Activated naive CD8-positive, alpha-beta T cell treated with anti-CD3 and anti-CD28 coated beads for 36 hours (primary cell): ENCODE results near the gene PARP11. TPM values are rescaled to one million over a fixed set of nuclear protein-coding genes. Genes with fewer than 3 reads are reported as not detected.
A peak's percentile ranks its signal among the peaks of the same experiment; 100 is the strongest.

Experiments
- DNase-seq: peaks from one replicate; pipeline ENCODE4 v3.0.0; 2021
- H3K27ac Mint-ChIP-seq: one replicate; pipeline ENCODE4 v1.8.0; 2022; ENCODE audit warnings: mild to moderate bottlenecking, moderate library complexity, mixed read lengths
- H3K27me3 Mint-ChIP-seq: one replicate; pipeline ENCODE4 v1.8.0; 2022; ENCODE audit warnings: mild to moderate bottlenecking, mixed read lengths
- H3K36me3 Mint-ChIP-seq: one replicate; pipeline ENCODE4 v1.8.0; 2021; ENCODE audit warnings: mild to moderate bottlenecking, mixed read lengths
- H3K4me1 Mint-ChIP-seq: one replicate; pipeline ENCODE4 v1.8.0; 2021; ENCODE audit warnings: mixed read lengths
- H3K4me3 Mint-ChIP-seq: one replicate; pipeline ENCODE4 v1.8.0; 2022; ENCODE audit warnings: mild to moderate bottlenecking, moderate library complexity, mixed read lengths
- H3K9me3 Mint-ChIP-seq: one replicate; pipeline ENCODE4 v1.8.0; 2022; ENCODE audit warnings: mixed read lengths
- total RNA-seq, 2 experiments: library from RNA; stranded (reverse); gene quantifications; one replicate each; pipeline ENCODE4 v1.2.3, GENCODE V29; 2021

PARP11 gene, protein sequence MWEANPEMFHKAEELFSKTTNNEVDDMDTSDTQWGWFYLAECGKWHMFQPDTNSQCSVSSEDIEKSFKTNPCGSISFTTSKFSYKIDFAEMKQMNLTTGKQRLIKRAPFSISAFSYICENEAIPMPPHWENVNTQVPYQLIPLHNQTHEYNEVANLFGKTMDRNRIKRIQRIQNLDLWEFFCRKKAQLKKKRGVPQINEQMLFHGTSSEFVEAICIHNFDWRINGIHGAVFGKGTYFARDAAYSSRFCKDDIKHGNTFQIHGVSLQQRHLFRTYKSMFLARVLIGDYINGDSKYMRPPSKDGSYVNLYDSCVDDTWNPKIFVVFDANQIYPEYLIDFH
- 10 to 100 TPM; 22.2 to 23.1 TPM for total RNA-seq

DNA sequence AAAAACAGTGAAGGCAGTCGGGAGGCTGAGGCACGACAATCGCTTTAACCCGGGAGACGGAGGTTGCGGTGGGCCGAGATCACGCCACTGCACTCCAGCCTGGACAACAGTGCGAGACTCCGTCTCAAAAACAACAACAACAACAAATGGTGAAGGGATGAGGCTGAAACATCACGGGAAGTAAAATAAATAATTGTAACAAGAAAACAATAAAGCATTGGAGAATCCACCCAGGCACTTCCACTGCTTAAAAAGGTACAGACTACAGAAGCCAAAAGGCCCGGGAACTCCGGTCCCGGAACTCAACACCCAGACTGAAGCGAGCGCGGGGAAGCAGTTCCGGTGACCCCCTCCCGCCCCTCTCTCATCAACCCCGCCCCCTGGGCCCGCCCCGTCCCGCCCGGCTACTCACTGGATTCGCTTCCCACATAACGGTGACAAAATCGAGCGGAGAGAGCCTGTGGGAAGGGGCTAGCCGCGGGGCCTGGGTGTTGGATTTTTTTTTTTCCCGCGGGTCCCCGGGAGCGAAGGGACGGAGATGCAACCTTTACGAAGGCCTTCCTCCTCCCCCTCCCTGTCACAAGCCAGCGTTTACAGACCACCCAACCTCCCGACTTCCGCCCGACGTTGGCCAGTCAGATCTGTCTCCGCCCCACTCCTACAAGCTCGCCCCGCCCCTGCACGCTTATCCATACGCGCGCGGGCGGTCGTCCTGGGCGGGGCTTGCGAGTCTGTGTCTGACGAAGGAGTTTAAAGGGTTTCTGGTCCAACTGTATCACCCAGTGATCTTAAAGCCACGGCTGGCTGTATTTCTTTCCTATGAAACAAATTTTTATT, at the start of gene PARP11:
Gene PARP11, minus strand, starts transcription at position 600 of the 837 bp plus-strand sequence. Its CDS starts 170 bp downstream, at position 430.
- Mint-ChIP-seq H3K27ac (peak within 1 kb of the TSS; percentile 96), H3K27me3 (no peaks in the 10 kb centered on the region), H3K4me1 (peaks cover 46% of the 10 kb centered on the region), H3K9me3 (peaks cover 11% of the 10 kb centered on the region), H3K4me3 (peak within 1 kb of the TSS; percentile 93), H3K36me3 (peaks cover 24% of the 10 kb centered on the region)
- DNase-seq, result peak; percentile 98

DNA sequence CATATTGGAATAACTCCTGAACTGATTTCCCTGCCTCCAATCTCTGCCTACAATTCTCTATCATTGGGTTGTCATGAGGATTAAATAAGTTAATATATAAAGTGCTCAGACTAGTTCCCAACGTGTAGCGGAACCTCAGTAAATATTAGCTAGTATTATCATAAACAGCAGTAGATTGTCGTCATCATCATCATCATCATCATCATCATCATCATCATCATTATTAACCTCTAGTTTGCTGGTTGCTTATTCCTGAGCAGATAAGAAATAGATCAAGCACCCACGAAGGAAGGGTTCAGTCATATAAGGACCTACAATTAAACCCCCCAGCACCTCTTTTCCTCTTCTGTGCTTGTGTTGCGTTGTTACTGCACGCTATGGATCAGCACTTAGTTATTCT, 48.8 kb upstream of the PARP11 start:
- Mint-ChIP-seq H3K9me3 (no peaks in the 10 kb centered on the region), H3K27me3 (no peaks in the 10 kb centered on the region), H3K27ac (no peak overlapping the region), H3K4me3 (no peak overlapping the region), H3K4me1 (peaks cover 19% of the 10 kb centered on the region), H3K36me3 (no peaks in the 10 kb centered on the region)
- DNase-seq, result no peak

DNA sequence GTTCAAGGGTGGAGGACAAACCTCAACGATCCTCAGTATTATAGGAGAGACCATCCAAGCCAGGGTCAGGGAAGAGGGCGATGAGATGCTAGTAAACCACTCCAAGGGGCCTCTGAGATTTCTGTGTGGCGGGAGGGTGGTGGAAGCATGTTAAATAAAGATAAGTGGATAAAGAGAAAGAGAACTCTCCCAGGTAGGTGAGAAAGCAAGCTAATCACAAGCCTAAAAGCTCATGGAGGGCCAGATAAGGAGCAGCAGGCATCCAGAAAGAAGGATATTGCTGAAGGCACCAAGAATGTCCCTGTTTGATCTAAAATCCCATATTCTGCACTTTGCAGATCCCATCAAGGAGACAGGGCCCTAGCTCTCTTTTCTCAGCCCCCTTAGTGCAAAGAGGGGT, 48.3 kb upstream of the PARP11 start:
- Mint-ChIP-seq H3K27ac (no peak overlapping the region), H3K4me1 (peaks cover 19% of the 10 kb centered on the region), H3K27me3 (no peaks in the 10 kb centered on the region), H3K9me3 (no peaks in the 10 kb centered on the region), H3K4me3 (no peak overlapping the region), H3K36me3 (no peaks in the 10 kb centered on the region)
- no peak for DNase-seq

DNA sequence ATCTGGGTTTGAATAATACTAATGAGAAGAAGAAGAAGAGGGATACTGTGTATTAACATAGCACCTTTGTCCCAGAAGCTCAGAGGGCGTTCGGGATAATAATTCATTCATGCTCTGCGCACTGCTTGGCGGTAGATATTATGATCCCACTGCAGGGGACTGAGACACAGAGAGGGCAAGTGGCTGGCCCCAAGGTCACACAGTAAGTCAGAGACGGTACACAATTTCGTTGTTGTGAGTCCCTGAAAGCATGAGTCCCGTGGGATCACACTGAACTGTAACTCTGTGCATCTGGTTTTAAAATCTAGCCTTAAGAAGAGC, 47.9 kb upstream of the PARP11 start:
- Mint-ChIP-seq H3K27me3 (no peaks in the 10 kb centered on the region), H3K4me3 (no peak overlapping the region), H3K9me3 (no peaks in the 10 kb centered on the region), H3K36me3 (no peaks in the 10 kb centered on the region), H3K27ac (no peak overlapping the region), H3K4me1 (peaks cover 19% of the 10 kb centered on the region)
- DNase-seq, result no peak

DNA sequence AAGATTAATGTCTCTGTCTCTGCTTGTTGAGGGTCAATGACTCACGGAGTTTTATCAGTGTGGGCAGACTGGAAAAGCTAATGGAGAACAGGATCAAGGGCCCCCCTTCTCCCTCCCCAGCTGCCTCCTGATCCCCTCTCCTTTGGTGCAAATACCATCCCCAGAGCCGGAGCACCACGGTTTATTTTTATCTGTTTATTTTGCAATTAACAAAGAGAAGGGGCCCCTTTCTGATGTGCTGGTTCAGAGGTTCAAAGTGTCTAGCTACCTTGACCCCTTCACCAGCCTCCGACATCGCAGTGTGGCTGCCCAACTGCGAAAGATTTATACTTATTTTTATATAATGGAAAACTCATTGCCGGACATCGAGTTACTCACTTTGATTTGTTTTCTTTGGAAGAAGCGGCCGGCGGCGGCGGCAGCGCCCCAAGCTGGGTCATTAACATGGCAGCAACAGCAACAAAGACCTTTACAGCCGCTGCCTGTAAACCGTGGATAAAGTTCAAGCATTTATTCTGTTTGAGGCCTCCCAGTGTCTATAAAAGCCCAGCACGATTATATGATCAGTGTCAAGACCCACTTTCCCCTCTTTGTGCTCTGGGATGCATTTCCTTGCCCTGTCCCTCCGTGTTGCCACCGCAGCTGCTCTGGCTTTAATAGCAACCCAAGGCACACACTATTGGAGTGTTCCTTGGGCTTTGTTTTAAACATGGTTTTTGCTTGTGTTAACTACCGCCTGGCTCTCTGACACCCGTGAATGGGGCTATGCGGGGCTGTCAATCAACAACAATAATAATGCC, 47.4 kb upstream of the PARP11 start:
- Mint-ChIP-seq H3K36me3 (no peaks in the 10 kb centered on the region), H3K27me3 (no peaks in the 10 kb centered on the region), H3K4me1 (peaks cover 13% of the 10 kb centered on the region), H3K9me3 (no peaks in the 10 kb centered on the region), H3K27ac (no peak overlapping the region), H3K4me3 (no peak overlapping the region)
- no peak for DNase-seq

DNA sequence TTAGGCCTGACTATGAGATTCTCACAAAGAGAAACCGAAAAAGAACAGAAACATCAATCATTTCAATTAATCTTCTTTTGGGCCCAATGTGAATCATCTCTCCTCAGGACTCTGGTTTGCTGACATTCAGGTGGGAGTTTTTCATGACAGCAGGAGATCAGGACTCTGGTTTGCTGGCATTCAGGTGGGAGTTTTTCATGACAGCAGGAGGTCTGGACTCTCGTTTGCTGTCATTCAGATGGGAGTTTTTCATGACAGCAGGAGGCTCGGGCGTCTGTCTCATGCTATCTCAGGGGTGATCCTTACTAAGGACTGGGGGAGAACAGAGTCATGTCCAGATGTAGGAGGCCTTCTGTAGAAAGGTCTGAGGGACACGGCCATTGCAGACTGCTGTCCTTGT, 40.1 kb upstream of the PARP11 start:
- Mint-ChIP-seq H3K4me3 (no peak overlapping the region), H3K27ac (peak overlapping the region; percentile 64)
- DNase-seq, result no peak

DNA sequence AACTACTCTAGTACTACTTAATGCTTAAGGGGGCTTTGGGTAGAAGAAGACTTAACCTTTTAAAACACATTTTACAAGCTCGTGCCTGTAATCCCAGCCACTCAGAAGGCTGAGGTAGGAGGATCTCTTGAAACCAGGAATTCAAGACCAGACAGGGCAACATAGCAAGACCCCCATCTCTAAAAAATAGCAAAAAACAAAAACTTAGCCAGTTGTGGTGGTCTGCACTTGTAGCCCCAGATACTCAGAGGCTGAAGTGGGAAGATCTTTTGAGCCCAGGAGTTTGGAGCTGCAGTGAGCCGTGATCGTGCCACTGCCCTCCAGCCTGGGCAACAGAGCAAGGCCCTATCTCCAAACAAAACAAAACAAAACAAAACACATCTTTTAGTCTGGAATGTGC, 39.7 kb upstream of the PARP11 start:
- peak overlapping the region; percentile 64 for H3K27ac Mint-ChIP-seq
- no peak for DNase-seq
- H3K36me3 Mint-ChIP-seq, result peaks cover 26% of the 10 kb centered on the region
- peaks cover 21% of the 10 kb centered on the region for H3K9me3 Mint-ChIP-seq
- H3K4me3 Mint-ChIP-seq, result no peak overlapping the region
- no peaks in the 10 kb centered on the region for H3K27me3 Mint-ChIP-seq
- peaks cover 22% of the 10 kb centered on the region for H3K4me1 Mint-ChIP-seq

More for the DNA sequence above, 40.1 kb upstream of the PARP11 start:
- Mint-ChIP-seq H3K9me3 (peaks cover 21% of the 10 kb centered on the region), H3K36me3 (peaks cover 26% of the 10 kb centered on the region), H3K4me1 (peaks cover 18% of the 10 kb centered on the region), H3K27me3 (no peaks in the 10 kb centered on the region)

DNA sequence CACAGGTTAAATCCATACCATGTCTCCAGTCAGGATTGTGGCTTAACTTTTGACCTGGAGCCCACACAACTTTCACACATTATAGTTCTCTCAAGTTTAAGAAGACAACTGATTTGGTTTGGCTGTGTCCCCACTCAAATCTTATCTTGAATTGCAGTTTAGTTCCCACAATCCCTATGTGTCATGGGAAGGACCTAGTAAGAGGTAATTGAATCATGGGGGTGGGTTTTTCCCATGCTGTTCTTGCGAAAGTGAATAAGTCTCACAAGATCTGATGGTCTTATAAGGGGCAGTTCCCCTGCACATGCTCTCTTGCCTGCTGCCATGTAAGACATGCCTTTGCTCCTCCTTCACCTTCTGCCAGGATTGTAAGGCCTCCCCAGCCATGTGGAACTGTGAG, 38.2 kb upstream of the PARP11 start:
- Mint-ChIP-seq H3K4me1 (peaks cover 33% of the 10 kb centered on the region), H3K36me3 (peaks cover 26% of the 10 kb centered on the region), H3K4me3 (no peak overlapping the region), H3K27ac (no peak overlapping the region), H3K27me3 (no peaks in the 10 kb centered on the region), H3K9me3 (peaks cover 21% of the 10 kb centered on the region)
- no peak for DNase-seq

DNA sequence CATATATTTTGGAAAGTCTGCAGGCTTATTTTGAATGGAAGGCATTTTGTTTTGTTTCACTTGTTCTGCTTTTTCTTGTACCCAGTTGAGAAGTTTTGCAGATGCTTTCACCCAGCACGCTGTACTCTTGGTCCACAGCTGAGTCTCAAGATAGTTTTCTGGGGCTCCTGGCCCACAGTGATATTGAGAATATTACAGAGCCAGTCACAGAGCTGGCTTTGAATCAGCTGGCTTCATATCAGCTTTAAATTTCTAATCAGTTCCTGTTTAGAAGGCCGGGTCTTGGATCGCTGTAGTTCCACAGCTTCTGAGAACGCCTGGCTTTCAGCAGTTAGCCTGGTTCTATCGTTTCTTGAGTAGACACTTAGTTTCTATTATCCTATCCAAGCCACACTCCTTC, 32.5 kb upstream of the PARP11 start:
- Mint-ChIP-seq H3K9me3 (peaks cover 4% of the 10 kb centered on the region), H3K4me1 (peaks cover 36% of the 10 kb centered on the region), H3K27ac (peak overlapping the region; percentile 87), H3K4me3 (peak overlapping the region; percentile 82), H3K36me3 (peaks cover 10% of the 10 kb centered on the region), H3K27me3 (no peaks in the 10 kb centered on the region)
- DNase-seq, result no peak

DNA sequence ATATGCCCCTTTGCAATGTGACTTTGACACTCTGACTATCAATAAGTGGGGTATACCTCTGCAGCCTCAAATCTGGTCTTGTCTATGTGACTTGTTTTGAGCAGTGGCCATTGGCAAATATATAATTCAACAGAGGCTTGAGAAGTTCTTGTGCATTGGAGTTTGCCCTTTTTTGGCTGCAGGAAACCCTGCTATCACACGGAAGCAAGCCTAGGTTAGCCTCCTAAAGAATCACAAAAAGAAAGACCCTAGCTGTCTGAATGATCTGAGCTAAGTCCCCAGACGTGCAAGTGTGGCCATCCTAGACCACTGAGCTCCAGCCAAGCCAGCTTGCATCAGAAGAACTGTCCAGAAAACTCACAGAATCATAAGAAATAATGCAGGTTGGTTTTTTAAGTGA, 31.8 kb upstream of the PARP11 start:
- no peak for DNase-seq
- H3K36me3 Mint-ChIP-seq, result peaks cover 6% of the 10 kb centered on the region
- peaks cover 1% of the 10 kb centered on the region for H3K9me3 Mint-ChIP-seq
- H3K4me3 Mint-ChIP-seq, result peak overlapping the region; percentile 82
- H3K4me1 Mint-ChIP-seq, result peaks cover 37% of the 10 kb centered on the region
- peak overlapping the region; percentile 87 for H3K27ac Mint-ChIP-seq
- H3K27me3 Mint-ChIP-seq, result no peaks in the 10 kb centered on the region

DNA sequence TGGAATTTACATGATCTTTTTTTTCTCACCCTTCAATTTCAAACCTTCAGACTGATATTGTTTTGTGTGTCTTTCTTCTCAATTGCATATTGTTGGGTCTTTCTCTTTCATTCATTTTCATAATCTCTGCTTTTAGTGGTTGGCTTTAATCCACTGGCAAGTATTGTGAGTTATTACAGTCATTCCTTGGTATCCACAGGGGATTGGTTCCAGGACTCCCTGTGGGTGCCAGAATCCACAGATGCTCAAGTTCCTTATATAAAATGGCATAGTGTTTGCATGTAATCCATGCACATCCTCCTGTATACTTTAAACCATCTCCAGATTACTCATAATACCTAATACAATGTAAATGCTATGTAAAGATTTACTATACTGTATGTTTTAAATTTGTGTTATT, 29.7 kb upstream of the PARP11 start:
- no peaks in the 10 kb centered on the region for H3K9me3 Mint-ChIP-seq
- H3K4me1 Mint-ChIP-seq, result peaks cover 41% of the 10 kb centered on the region
- no peaks in the 10 kb centered on the region for H3K27me3 Mint-ChIP-seq
- H3K27ac Mint-ChIP-seq, result no peak overlapping the region
- DNase-seq, result no peak
- no peak overlapping the region for H3K4me3 Mint-ChIP-seq
- H3K36me3 Mint-ChIP-seq, result peaks cover 3% of the 10 kb centered on the region

DNA sequence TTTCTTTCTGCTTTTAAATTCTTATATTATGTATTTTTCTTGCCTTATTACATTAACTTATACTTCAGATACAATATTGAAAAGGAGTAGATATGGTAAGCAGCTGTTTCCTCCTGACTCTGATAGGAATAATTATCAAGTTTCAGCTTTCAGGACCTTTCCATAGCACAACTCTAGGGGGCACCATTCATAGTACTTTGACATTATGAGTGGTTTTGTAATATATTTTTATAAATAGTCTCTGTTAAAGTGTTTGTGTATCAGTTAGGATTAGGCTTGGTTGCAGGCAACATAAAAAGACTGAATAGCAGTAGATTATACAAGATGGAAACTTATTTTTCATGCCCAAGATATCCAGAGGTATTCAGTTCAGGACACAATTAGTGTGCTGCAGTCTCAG, 27.9 kb upstream of the PARP11 start:
- peaks cover 44% of the 10 kb centered on the region for H3K4me1 Mint-ChIP-seq

DNA sequence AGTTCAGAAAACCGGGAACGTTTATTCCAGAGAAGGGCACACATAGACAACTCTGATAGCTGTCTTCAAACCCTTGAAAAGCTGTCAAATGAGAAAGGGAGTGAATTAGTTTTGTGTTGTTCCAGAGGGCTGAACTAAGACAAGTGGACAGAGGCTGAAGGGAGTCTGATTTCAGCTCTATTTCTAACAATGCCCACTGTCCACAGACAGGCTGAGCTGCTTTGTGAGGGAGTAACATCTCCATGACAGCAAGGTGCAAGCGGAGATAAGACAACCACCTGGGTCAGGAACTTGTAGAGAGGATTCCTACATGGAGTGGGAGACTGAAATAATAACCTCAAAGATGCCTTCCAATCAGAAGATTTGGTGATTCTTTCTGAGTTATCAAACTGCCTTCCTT, 25.6 kb upstream of the PARP11 start:
- Mint-ChIP-seq H3K9me3 (no peaks in the 10 kb centered on the region), H3K27ac (peak overlapping the region; percentile 57), H3K4me3 (no peak overlapping the region), H3K4me1 (peaks cover 31% of the 10 kb centered on the region), H3K36me3 (peaks cover 6% of the 10 kb centered on the region), H3K27me3 (no peaks in the 10 kb centered on the region)
- no peak for DNase-seq

More for the DNA sequence above, 27.9 kb upstream of the PARP11 start:
- no peak overlapping the region for H3K27ac Mint-ChIP-seq
- DNase-seq, result no peak
- peaks cover 6% of the 10 kb centered on the region for H3K36me3 Mint-ChIP-seq
- H3K4me3 Mint-ChIP-seq, result no peak overlapping the region
- H3K27me3 Mint-ChIP-seq, result no peaks in the 10 kb centered on the region
- H3K9me3 Mint-ChIP-seq, result no peaks in the 10 kb centered on the region

DNA sequence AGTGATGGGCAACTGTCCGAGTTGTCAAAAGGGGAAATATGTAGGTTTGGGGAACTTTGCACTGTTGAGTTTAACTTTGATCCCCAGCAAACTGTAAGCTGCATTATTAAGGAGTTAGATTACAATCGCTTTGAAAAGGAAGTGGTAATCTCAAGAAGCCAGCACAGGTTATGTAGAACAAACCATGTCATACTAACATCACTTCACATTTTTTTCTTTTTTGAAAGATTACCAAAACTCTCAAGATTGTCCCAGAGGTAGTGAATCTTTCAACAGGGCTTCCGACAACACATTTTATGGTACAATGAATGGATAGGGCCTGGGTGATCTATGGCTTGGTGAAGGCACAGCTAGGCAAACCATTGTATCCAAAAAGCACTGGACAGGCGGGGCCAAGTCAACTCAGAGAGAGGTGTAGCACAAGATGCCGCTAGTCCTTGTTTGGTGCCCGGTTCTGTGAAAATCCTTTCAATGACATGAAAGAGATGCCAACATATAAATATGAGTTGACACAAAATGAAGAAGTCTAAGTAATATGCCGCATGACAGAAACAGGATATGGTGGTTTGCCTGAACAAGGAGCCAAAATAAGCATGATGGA, 24.3 kb upstream of the PARP11 start:
- H3K27me3 Mint-ChIP-seq, result no peaks in the 10 kb centered on the region
- peaks cover 29% of the 10 kb centered on the region for H3K4me1 Mint-ChIP-seq
- H3K27ac Mint-ChIP-seq, result peak overlapping the region; percentile 82
- no peaks in the 10 kb centered on the region for H3K9me3 Mint-ChIP-seq
- peaks cover 6% of the 10 kb centered on the region for H3K36me3 Mint-ChIP-seq
- peak overlapping the region; percentile 18 for H3K4me3 Mint-ChIP-seq
- DNase-seq, result no peak
